K562 (cell line): ENCODE data around the gene DYSF. TPM values are rescaled to one million over a fixed set of nuclear protein-coding genes. Genes with fewer than 3 reads are reported as not detected.

Experiments used
- ATAC-seq: fragments of 200-7000 bp; cut with Tn5 transposase; 3 replicates; pipeline ENCODE4 v1.9.1; 2020; ENCODE audit warnings: moderate library complexity
- BruUV-seq: library from RNA; stranded (reverse); fragments of 400-500 nt; replicated peaks from 2 replicates; lab custom pipeline; 2021; lab: Mats Ljungman, UMichigan
- CTCF ChIA-PET: fragments of 300-600 bp; formaldehyde crosslinking; extraction: SDS; loops from one replicate; lab custom pipeline; 2021; ENCODE audit warnings: low intra/inter-chr PET ratio; lab: Yijun Ruan, JAX
- POLR2A ChIA-PET: fragments of 300-600, 350-650 bp; sonication (Branson Sonifier 250); formaldehyde crosslinking; extraction: SDS; loops from one replicate; lab custom pipeline; 2021; ENCODE audit warnings: antibody characterized with exemption, inconsistent platforms; lab: Yijun Ruan, JAX
- DNase-seq, 4 experiments: peaks; one replicate each; pipeline versions ENCODE4 v3.0.0 to v3.0.0-alpha.2; 2011 to 2018; ENCODE audit warnings: low spot score in 3 of 4, mixed read lengths in 3 of 4; ENCODE audit errors: extremely low read depth in 1 of 4
- FAIRE-seq: peaks from 2 replicates; lab custom pipeline; 2011; peaks lifted over from hg19 to GRCh38; lab: Jason Lieb, UNC
- H2AFZ ChIP-seq: 2 replicates; pipeline ENCODE4 v1.6.0; 2011; ENCODE audit warnings: low read depth, low read length, control low read depth, inconsistent platforms
- H3K27ac ChIP-seq: fragments of 200-600 bp; 3 replicates; pipeline ENCODE4 v1.8.0; 2011; ENCODE audit warnings: low read depth, mild to moderate bottlenecking, control low read depth, inconsistent platforms, low read length, moderate library complexity, mixed read lengths; ENCODE audit errors: extremely low read depth
- H3K27me3 ChIP-seq, 2 experiments: fragments of 300-600 bp in 1 of 2; 2 replicates in 1 of 2; 3 replicates in 1 of 2; pipeline versions ENCODE4 v1.6.0 to v1.8.0; 2011; ENCODE audit warnings: inconsistent platforms in 2 of 2, low read length in 2 of 2, mild to moderate bottlenecking in 1 of 2, mixed read lengths in 1 of 2, moderate library complexity in 1 of 2; ENCODE audit not compliant: control insufficient read depth in 2 of 2, insufficient read depth in 2 of 2
- H3K36me3 ChIP-seq: fragments of 300-600 bp; 3 replicates; pipeline ENCODE4 v1.8.0; 2011; ENCODE audit warnings: mild to moderate bottlenecking, low read length, inconsistent platforms; ENCODE audit not compliant: control insufficient read depth, insufficient read depth
- H3K4me1 ChIP-seq, 2 experiments: fragments of 200-600 bp in 1 of 2; replicated peaks in 1 of 2; 2 replicates in 1 of 2; 3 replicates in 1 of 2; pipeline versions ENCODE4 v1.5.1 to v1.8.0; 2011; ENCODE audit warnings: inconsistent platforms in 2 of 2, low read length in 2 of 2, mild to moderate bottlenecking in 1 of 2, mixed read lengths in 1 of 2, moderate library complexity in 1 of 2; ENCODE audit not compliant: control insufficient read depth in 2 of 2, insufficient read depth in 2 of 2
- H3K4me2 ChIP-seq: 2 replicates; pipeline ENCODE4 v1.6.1; 2011; ENCODE audit warnings: low read length, control low read depth, inconsistent platforms, mixed read lengths; ENCODE audit not compliant: insufficient read depth
- H3K4me3 ChIP-seq: fragments of 200-600 bp; sonication (generic), shearing (Covaris generic); 2 replicates; pipeline ENCODE4 v1.5.1; 2016; ENCODE audit warnings: control low read depth, inconsistent platforms
- H3K79me2 ChIP-seq: fragments of 200-600 bp; 3 replicates; pipeline ENCODE4 v1.8.0; 2011; ENCODE audit warnings: low read length, inconsistent platforms; ENCODE audit not compliant: control insufficient read depth, insufficient read depth
- H3K9ac ChIP-seq, 2 experiments: 2 replicates each; pipeline versions ENCODE4 v1.6.0 to v1.6.1; 2011; ENCODE audit warnings: low read depth in 2 of 2, low read length in 2 of 2, control low read depth in 1 of 2, inconsistent platforms in 1 of 2, mild to moderate bottlenecking in 1 of 2, mixed read lengths in 1 of 2; ENCODE audit not compliant: insufficient read depth in 1 of 2
- H3K9me1 ChIP-seq: one replicate; pipeline ENCODE4 v1.6.0; 2011; ENCODE audit warnings: inconsistent platforms, mild to moderate bottlenecking, low read length, moderate library complexity; ENCODE audit not compliant: control insufficient read depth, insufficient read depth
- H3K9me3 ChIP-seq: replicated peaks from 2 replicates; pipeline ENCODE4 v1.5.1; 2011; ENCODE audit warnings: low read depth, low read length, inconsistent platforms; ENCODE audit not compliant: control insufficient read depth, insufficient read depth
- H4K20me1 ChIP-seq: replicated peaks from 2 replicates; pipeline ENCODE4 v1.6.1; 2011; ENCODE audit warnings: low read length, inconsistent platforms, mixed read lengths; ENCODE audit not compliant: control insufficient read depth, insufficient read depth
- AFF4 ChIP-seq: sonication (generic); formaldehyde crosslinking; IDR thresholded peaks from 2 replicates; pipeline ENCODE4 v1.8.0; 2023; ENCODE audit warnings: mild to moderate bottlenecking, missing genetic modification reagents
- NCOA1 ChIP-seq: fragments of 450-650 bp; IDR thresholded peaks from 2 replicates; pipeline ENCODE4 v1.6.1; 2016; ENCODE audit warnings: low read depth
- NR2F6 ChIP-seq: fragments of 450-650 bp; formaldehyde crosslinking; IDR thresholded peaks from 2 replicates; pipeline ENCODE4 v1.4.0; 2020; ENCODE audit warnings: mild to moderate bottlenecking
- PHB ChIP-seq: fragments of 250-450 bp; sonication (Bioruptor Pico); IDR thresholded peaks from 2 replicates; pipeline ENCODE4 v1.5.0; 2021
- TAF15 ChIP-seq: fragments of 200-400 bp; formaldehyde crosslinking; IDR thresholded peaks from 2 replicates; pipeline ENCODE4 v1.6.1; 2017; ENCODE audit warnings: mild to moderate bottlenecking, low read depth, low read length, moderate library complexity
- TFAM ChIP-seq: fragments of 250-450 bp; sonication (Bioruptor Pico); conservative IDR thresholded peaks from 2 replicates; pipeline ENCODE4 v1.5.0; 2021; ENCODE audit warnings: mild to moderate bottlenecking, moderate library complexity
- VEZF1 ChIP-seq: fragments of 200-800 bp; sonication (Bioruptor generic); IDR thresholded peaks from 2 replicates; pipeline ENCODE4 v1.6.1; 2017; ENCODE audit warnings: missing genetic modification characterization, missing compliant biosample characterization
- ZNF444 ChIP-seq: fragments of 250-450 bp; sonication (Bioruptor Pico); IDR thresholded peaks from 2 replicates; pipeline ENCODE4 v1.4.0; 2020; ENCODE audit warnings: mild to moderate bottlenecking, moderate library complexity
- ZNF764 ChIP-seq: fragments of 250-450 bp; sonication (Bioruptor Pico); IDR thresholded peaks from 2 replicates; pipeline ENCODE4 v1.4.0; 2020; ENCODE audit warnings: low read depth, mild to moderate bottlenecking, moderate library complexity
- WGBS: fragments of 100-300 bp; shearing (Covaris generic); methylation state at CpG from one replicate; pipeline ENCODE4 v1.1.6; 2016; ENCODE audit warnings: low coverage, mixed read lengths; ENCODE audit not compliant: insufficient coverage; ENCODE audit errors: missing lambda C conversion rate; 5-methylcytosine and 5-hydroxymethylcytosine counted together
- in situ Hi-C: fragments of 300-500 bp; cut with MboI; formaldehyde crosslinking; loops from 4 replicates; pipeline ENCODE4 v1.15.0; 2018; ENCODE audit warnings: inconsistent platforms, mixed read lengths
- intact Hi-C: fragments of 100-400 bp; cut with micrococcal nuclease; formaldehyde crosslinking; loops from 2 replicates; pipeline ENCODE4 v1.14.2; 2022
- polyA plus RNA-seq, 8 experiments: library from polyadenylated mRNA; depleted of rRNA in 4 of 8; stranded (reverse) in 5 of 8; unstranded in 3 of 8; fragments of >200 nt; fragmentation: Nextera tagmentation in 2 of 8; fragmentation: Illumina TruSeq in 1 of 8; extraction: Ambion mirVana in 2 of 8; extraction: Trizol in 1 of 8; gene quantifications; 2 replicates each; pipeline versions ENCODE4 v1.2.1 to v1.2.3, GENCODE V29; 2011 to 2014; ENCODE audit warnings: inconsistent platforms in 1 of 8, missing spikeins in 1 of 8
- total RNA-seq, 7 experiments: library from RNA; depleted of rRNA in 6 of 7; stranded (reverse); fragments of >200 nt in 6 of 7; fragmentation: Illumina TruSeq in 2 of 7; extraction: Trizol in 2 of 7; gene quantifications; 2 replicates each; pipeline versions ENCODE4 v1.2.1 to v1.2.3, GENCODE V29; 2011 to 2021; ENCODE audit warnings: low replicate concordance in 1 of 7

The DYSF gene
- total and polyA plus RNA-seq, 9 of the 15 experiments (the other 6 are each of a cell fraction or from before 2014, with no cell fraction given) = 0.01 to 0.80 (median 0.29) TPM

- no peak for FAIRE-seq
- no TSS peak for BruUV-seq
- Histone ChIP-seq H3K27me3 (peaks cover 0 to 28% of the 10 kb centered on the region in 2 experiments; a peak in 3 of 5 replicates), H3K9me3 (no peaks in the 10 kb centered on the region), H3K9me1 (peaks cover 4% of the 10 kb centered on the region), H3K4me1 (peaks cover 0 to 9% of the 10 kb centered on the region in 2 experiments; a peak in 1 of 5 replicates), H3K4me2 (no peak overlapping the region), H3K27ac (no peak overlapping the region), H2AFZ (no peak overlapping the region)
- in situ Hi-C loops = no loop called here
- intact Hi-C loops = no loop called here
- POLR2A ChIA-PET = no interaction called here
- ATAC-seq = no peak
- CTCF ChIA-PET = interaction anchor here (0.6 kb wide), 1 partner anchor 210 kb away, joined by 3 read pairs; no protein-coding TSS in a partner anchor
- TF ChIP-seq ZNF764 (CRISPR knock-in tag) (no peak), TAF15 (no peak)
- TF ChIP-seq, all 486 proteins: peak for 0
- H3K79me2 ChIP-seq = no peaks in the 10 kb centered on the region
- no peak overlapping the region for H3K4me3 ChIP-seq
- H4K20me1 ChIP-seq = no peaks in the 10 kb centered on the region
- 20% methylated on average over 9 of the region's 9 CpGs for WGBS
- H3K9ac ChIP-seq = no peak overlapping the region
- H3K36me3 ChIP-seq = no peaks in the 10 kb centered on the region
- no peak for DNase-seq
Measured at GRCh38 chr2:71675296-71675695, 221.9 kb downstream of the DYSF start.

GRCh38 chr2:71678874-71679273 is 225.5 kb downstream of the DYSF start:
- no TSS peak for BruUV-seq
- POLR2A ChIA-PET = interaction anchor here (0.7 to 1.0 kb wide), 2 partner anchors 14 to 23 kb away, joined by 5 read pairs; no protein-coding TSS in a partner anchor
- FAIRE-seq = no peak

More at GRCh38 chr2:71678874-71679273, 225.5 kb downstream of the DYSF start:
- H4K20me1 ChIP-seq = peaks cover 4% of the 10 kb centered on the region; the same call in 1 of the 2 replicates
- H3K4me3 ChIP-seq = no peak overlapping the region
- WGBS = 0% methylated on average over 6 of the region's 6 CpGs
- H3K9me1 ChIP-seq = no peaks in the 10 kb centered on the region
- ATAC-seq (no peak), DNase-seq (no peak)
- no peaks in the 10 kb centered on the region for H3K4me1 ChIP-seq
- H3K9ac ChIP-seq = no peak overlapping the region
- intact Hi-C loops = no loop called here
- TF ChIP-seq NCOA1 (no peak), TFAM (CRISPR knock-in tag) (no peak), AFF4 (CRISPR knock-in tag) (no peak), ZNF764 (CRISPR knock-in tag) (no peak), ZNF444 (no peak), VEZF1 (CRISPR knock-in tag) (no peak), NR2F6 (CRISPR knock-in tag) (no peak), PHB (CRISPR knock-in tag) (no peak)
- no peaks in the 10 kb centered on the region for H3K79me2 ChIP-seq
- no peak overlapping the region for H3K27ac ChIP-seq
- H3K36me3 ChIP-seq = no peaks in the 10 kb centered on the region
- in situ Hi-C loops = no loop called here
- H3K4me2 ChIP-seq = no peak overlapping the region
- no peak overlapping the region for H2AFZ ChIP-seq
- CTCF ChIA-PET = no interaction called here
- H3K9me3 ChIP-seq = no peaks in the 10 kb centered on the region
- H3K27me3 ChIP-seq = peaks cover 0 to 31% of the 10 kb centered on the region in 2 experiments; a peak in 3 of 5 replicates
